OCI-LY7 (cell line): ENCODE measurements around the gene NCAPD2. TPM values are rescaled to one million over a fixed set of nuclear protein-coding genes. Genes with fewer than 3 reads are reported as not detected.

Experiments
- BruUV-seq: library from RNA; stranded (reverse); fragments of 400-500 nt; replicated peaks from 2 replicates; lab custom pipeline; 2021; lab: Mats Ljungman, UMichigan
- CTCF ChIA-PET: fragments of 300-600 bp; sonication (Branson Sonifier 250); formaldehyde crosslinking; loops from one replicate; lab custom pipeline; 2022; ENCODE audit warnings: antibody characterized with exemption; ENCODE audit not compliant: unreplicated experiment; lab: Charles Lee
- POLR2A ChIA-PET: fragments of 300-600 bp; sonication (Branson Sonifier 250); formaldehyde crosslinking; loops from one replicate; lab custom pipeline; 2022; ENCODE audit warnings: antibody characterized with exemption; lab: Charles Lee
- DNase-seq: peaks from one replicate; pipeline ENCODE4 v3.0.0-alpha.2; 2015; ENCODE audit warnings: low spot score
- H2AFZ ChIP-seq: fragments of 200-600 bp; sonication (generic), shearing (Covaris generic); 2 replicates; pipeline ENCODE4 v1.6.1; 2014; ENCODE audit warnings: mild to moderate bottlenecking, antibody characterized with exemption, low read length, moderate library complexity
- H3K27ac ChIP-seq: fragments of 200-600 bp; sonication (generic); 2 replicates; pipeline ENCODE4 v1.5.1; 2014; ENCODE audit warnings: mixed run types, low read depth, mild to moderate bottlenecking, moderate library complexity, low read length, inconsistent platforms; ENCODE audit not compliant: poor library complexity, severe bottlenecking
- H3K36me3 ChIP-seq: fragments of 200-600 bp; sonication (generic); 2 replicates; pipeline ENCODE4 v1.6.1; 2014; ENCODE audit warnings: mild to moderate bottlenecking, antibody characterized with exemption, low read length, moderate library complexity, mixed read lengths; ENCODE audit not compliant: insufficient read depth
- H3K4me1 ChIP-seq: fragments of 200-600 bp; sonication (generic); 2 replicates; pipeline ENCODE4 v1.5.1; 2014; ENCODE audit warnings: mild to moderate bottlenecking, low read length; ENCODE audit not compliant: insufficient read depth, poor library complexity, severe bottlenecking
- H3K4me2 ChIP-seq: fragments of 200-600 bp; sonication (generic); 2 replicates; pipeline ENCODE4 v1.6.1; 2014; ENCODE audit warnings: mild to moderate bottlenecking, low read length
- H3K4me3 ChIP-seq: fragments of 200-600 bp; sonication (generic); 2 replicates; pipeline ENCODE4 v1.5.1; 2014; ENCODE audit warnings: mild to moderate bottlenecking, low read depth, low read length; ENCODE audit not compliant: poor library complexity, severe bottlenecking
- H3K79me2 ChIP-seq: fragments of 200-600 bp; sonication (generic); 2 replicates; pipeline ENCODE4 v1.6.1; 2016; ENCODE audit warnings: low read depth, mild to moderate bottlenecking, low read length, moderate library complexity, mixed read lengths; ENCODE audit not compliant: insufficient read depth
- H3K9me2 ChIP-seq: fragments of 200-600 bp; sonication (generic); 2 replicates; pipeline ENCODE4 v1.6.1; 2016; ENCODE audit warnings: mild to moderate bottlenecking, low read length, mixed read lengths; ENCODE audit not compliant: insufficient read depth
- H3K9me3 ChIP-seq: fragments of 200-600 bp; sonication (generic); 2 replicates; pipeline ENCODE4 v1.6.1; 2014; ENCODE audit warnings: mild to moderate bottlenecking, mixed run types, low read length, mixed read lengths
- H4K20me1 ChIP-seq: fragments of 200-600 bp; sonication (generic); 2 replicates; pipeline ENCODE4 v1.6.1; 2014; ENCODE audit warnings: mild to moderate bottlenecking, antibody characterized with exemption, low read length, moderate library complexity, mixed read lengths; ENCODE audit not compliant: insufficient read depth
- CTCF ChIP-seq: fragments of 200-600 bp; sonication (generic); conservative IDR thresholded peaks from 2 replicates; pipeline ENCODE4 v1.5.1; 2014; ENCODE audit warnings: mild to moderate bottlenecking, antibody characterized with exemption, low read length, moderate library complexity, mixed read lengths
- EZH2phosphoT487 ChIP-seq: fragments of 200-600 bp; sonication (generic); IDR thresholded peaks from 2 replicates; pipeline ENCODE4 v1.6.1; 2018; ENCODE audit warnings: low read depth, borderline replicate concordance, mild to moderate bottlenecking, mixed run types, antibody characterized with exemption, low read length, moderate library complexity, mixed read lengths
- intact Hi-C: fragments of 100-400 bp; cut with micrococcal nuclease; formaldehyde crosslinking; loops from one replicate; pipeline ENCODE4 v1.10.0; 2022; ENCODE audit not compliant: unreplicated experiment
- total RNA-seq, 2 experiments: library from RNA; depleted of rRNA in 1 of 2; stranded (reverse); fragments of >200 nt in 1 of 2; shearing (Covaris generic) in 1 of 2; gene quantifications; 2 replicates each; pipeline ENCODE4 v1.2.3, GENCODE V29; 2014 to 2022

NCAPD2 gene
- total RNA-seq, 2 experiments from 2014 or later = 157 to 225 TPM

- no peak for TF ChIP-seq CTCF
- no peak for TF ChIP-seq EZH2phosphoT487
- Histone ChIP-seq H3K36me3 (peaks cover 55% of the 10 kb centered on the region), H3K4me2 (peak within 1 kb of the TSS; percentile 98), H3K4me3 (peak within 1 kb of the TSS; percentile 91), H3K27ac (peak within 1 kb of the TSS; percentile 96), H4K20me1 (no peaks in the 10 kb centered on the region), H3K4me1 (peaks cover 37% of the 10 kb centered on the region), H3K9me2 (no peaks in the 10 kb centered on the region), H3K79me2 (peaks cover 49% of the 10 kb centered on the region), H3K9me3 (no peaks in the 10 kb centered on the region), H2AFZ (peak within 1 kb of the TSS; percentile 49; the same call in 1 of the 2 replicates)
- DNase-seq = peak; percentile 97
- CTCF ChIA-PET = interaction anchor here (0.6 to 0.9 kb wide), 2 partner anchors 22 to 45 kb away, joined by 3 read pairs; partner anchors contain the start of gene VAMP1
- POLR2A ChIA-PET = interaction anchor here (0.6 to 3.4 kb wide), 7 partner anchors 22 to 64 kb away, joined by 3 to 24 read pairs (median 4); partner anchors contain the start of genes TAPBPL and VAMP1
- TSS peak; percentile 98 for BruUV-seq
- intact Hi-C loops = loop anchor here (1.0 to 5.0 kb wide), 3 partner anchors 23 to 204 kb away; partner anchors contain the start of gene VAMP1
These were observed 935 bp upstream of the NCAPD2 start, which contains the start of gene MRPL51 for GRCh38 chr12:6492838-6493496. Gene MRPL51, minus strand, starts transcription at chr12:6493262. Its CDS starts 126 bp downstream, at chr12:6493136.

- ChIA-PET POLR2A (interaction anchor here (0.7 to 3.4 kb wide), 11 partner anchors 9 to 230 kb away, joined by 3 to 14 read pairs (median 4); partner anchors contain the start of genes CD27, COPS7A, GAPDH and TAPBPL), CTCF (interaction anchor here (0.6 to 0.9 kb wide), 2 partner anchors 43 to 55 kb away, joined by 3 read pairs; no protein-coding TSS in a partner anchor)
- H3K9me2 ChIP-seq = no peaks in the 10 kb centered on the region
- no peak for DNase-seq
- BruUV-seq = TSS peak; percentile 80
- intact Hi-C loops = loop anchor here (1.0 to 5.0 kb wide), 2 partner anchors 40 to 203 kb away; partner anchors contain the start of gene GAPDH
- peak overlapping the region; percentile 49; the same call in 1 of the 2 replicates for H2AFZ ChIP-seq
- TF ChIP-seq CTCF (peak; percentile 69), EZH2phosphoT487 (no peak)
- peak overlapping the region; percentile 91 for H3K4me3 ChIP-seq
- H3K4me2 ChIP-seq = peak overlapping the region; percentile 98
- H3K27ac ChIP-seq = peak overlapping the region; percentile 96
- H3K36me3 ChIP-seq = peaks cover 69% of the 10 kb centered on the region
- peaks cover 61% of the 10 kb centered on the region for H3K79me2 ChIP-seq
- H3K9me3 ChIP-seq = no peaks in the 10 kb centered on the region
- no peaks in the 10 kb centered on the region for H4K20me1 ChIP-seq
- H3K4me1 ChIP-seq = peaks cover 37% of the 10 kb centered on the region
These were observed 399 bp downstream of the NCAPD2 start for GRCh38 chr12:6494258-6494743.
